ENCODE data around the gene AHCTF1. TPM values are rescaled to one million over a fixed set of nuclear protein-coding genes. Genes with fewer than 3 reads are reported as not detected.
A peak's percentile ranks its signal among the peaks of the same experiment; 100 is the strongest.

The AHCTF1 gene
- 30.5 and 33.8 TPM in 2 replicates for total RNA-seq (2014; rRNA removed; shearing (Covaris generic))
- 16.8 and 26.6 TPM in 2 replicates for polyA plus RNA-seq (2015; cell fraction: cytosol; rRNA removed)
- polyA plus RNA-seq (2015; cell fraction: nucleus; rRNA removed) = 27.7 and 33.2 TPM in 2 replicates

GRCh38 chr1:246931549-246932365 lies at the start of gene AHCTF1:
Gene AHCTF1, minus strand, starts transcription at chr1:246931948. Its CDS starts 13,578 bp downstream, at chr1:246918370.
- DNase-seq (ENCODE audit: low read depth, low spot score) = peak; percentile 98
- in situ Hi-C loops (cut with HindIII; ENCODE audit: low pct_unique_long_range_greater_than_20kb, low sequenced_read_pairs) = no loop called here

DNA sequence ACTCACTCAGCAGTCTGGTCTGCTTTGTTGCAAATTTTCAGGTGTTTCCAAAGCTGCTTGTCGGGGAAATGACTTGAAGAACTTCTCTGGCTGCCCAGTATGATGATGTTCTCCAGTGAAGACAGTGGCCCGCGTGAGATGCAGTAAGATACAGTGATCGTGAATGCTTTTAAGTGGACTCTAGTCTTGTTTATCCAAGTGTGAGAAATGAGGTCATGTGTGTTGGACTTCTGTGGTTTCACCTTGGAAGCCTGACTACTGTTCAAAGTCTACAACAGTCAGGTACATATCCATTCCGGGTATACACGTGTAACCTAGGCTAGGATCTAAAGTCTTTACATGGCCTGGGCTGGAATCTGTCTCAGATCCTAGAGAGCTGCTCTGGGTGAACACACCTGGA lies 47.0 kb upstream of the AHCTF1 start:
- in situ Hi-C loops (cut with HindIII; ENCODE audit: low pct_unique_long_range_greater_than_20kb, low sequenced_read_pairs) = loop anchor here (25.0 kb wide), 1 partner anchor 116 kb away; no protein-coding TSS in a partner anchor
- no peak for DNase-seq (ENCODE audit: low read depth, low spot score)

DNA sequence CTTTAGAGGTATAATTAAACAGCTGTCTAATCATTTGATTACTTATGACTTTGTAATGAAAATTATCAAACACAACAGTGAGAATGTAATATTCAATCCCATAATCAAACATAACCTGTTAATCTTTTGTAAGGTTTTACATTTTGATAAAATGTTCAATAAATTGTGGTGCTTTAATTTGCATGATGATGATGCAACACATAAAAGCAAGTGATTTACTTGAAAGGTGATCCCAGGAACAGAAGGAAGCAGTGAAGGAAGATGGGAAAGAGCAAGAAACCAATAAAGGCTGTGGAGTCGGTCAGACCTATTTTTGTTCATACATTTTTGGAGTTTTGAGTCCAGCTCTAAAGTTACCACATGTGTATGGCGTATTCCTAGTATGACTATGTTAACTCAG lies 46.5 kb upstream of the AHCTF1 start:
- DNase-seq (ENCODE audit: low read depth, low spot score) = no peak
- in situ Hi-C loops (cut with HindIII; ENCODE audit: low pct_unique_long_range_greater_than_20kb, low sequenced_read_pairs) = loop anchor here (25.0 kb wide), 1 partner anchor 116 kb away; no protein-coding TSS in a partner anchor

DNA sequence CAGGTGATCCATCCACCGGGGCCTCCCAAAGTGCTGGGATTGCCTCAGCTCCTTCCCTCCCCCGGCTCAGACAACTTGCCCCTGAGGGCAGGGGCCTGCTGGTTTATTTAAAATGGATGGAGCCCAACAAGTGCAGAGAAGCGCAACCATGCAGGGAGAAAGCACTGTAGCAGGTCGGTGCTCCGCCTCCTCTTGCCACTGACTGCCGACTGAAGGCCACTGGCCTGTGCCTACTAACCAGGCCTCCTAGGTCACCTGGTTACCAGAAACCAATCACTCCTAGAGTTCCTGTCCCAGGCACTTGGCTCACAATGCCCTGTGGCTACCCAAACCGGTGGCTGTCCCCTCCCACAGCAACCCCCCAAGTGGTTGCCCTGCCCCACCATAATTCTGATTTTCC lies 40.2 kb upstream of the AHCTF1 start:
- in situ Hi-C loops (cut with HindIII; ENCODE audit: low pct_unique_long_range_greater_than_20kb, low sequenced_read_pairs) = no loop called here
- DNase-seq (ENCODE audit: low read depth, low spot score) = no peak

DNA sequence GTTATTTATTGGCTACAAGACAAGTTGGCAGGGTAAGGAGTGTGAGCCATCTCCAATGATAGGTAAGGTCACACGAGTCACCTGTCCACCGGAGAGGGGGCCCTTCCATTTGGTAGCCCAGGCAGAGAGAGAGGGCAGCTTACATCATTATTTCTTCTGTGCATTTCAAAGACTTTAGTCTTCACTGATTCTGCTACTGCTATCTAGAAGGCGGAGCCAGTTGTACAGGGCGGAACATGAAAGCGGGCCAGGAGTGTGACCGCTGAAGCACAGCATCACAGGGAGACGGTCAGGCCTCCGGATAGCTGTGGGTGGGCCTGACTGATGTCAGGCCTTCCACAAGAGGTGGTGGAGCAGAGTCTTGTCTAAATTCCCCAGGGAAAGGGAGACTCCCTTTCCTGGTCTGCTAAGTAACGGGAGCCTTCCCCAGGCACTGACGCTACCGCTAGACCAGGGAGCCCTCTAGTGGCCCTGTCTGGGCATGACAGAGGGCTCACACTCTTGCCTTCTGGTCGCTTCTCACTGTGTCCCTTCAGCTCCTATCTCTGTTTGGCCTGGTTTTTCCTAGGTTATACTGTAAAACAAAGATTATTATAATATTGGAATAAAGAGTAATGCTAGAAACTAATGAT lies 39.5 kb upstream of the AHCTF1 start:
- in situ Hi-C loops (cut with HindIII; ENCODE audit: low pct_unique_long_range_greater_than_20kb, low sequenced_read_pairs) = no loop called here
- peak; percentile 81 for DNase-seq (ENCODE audit: low read depth, low spot score)

DNA sequence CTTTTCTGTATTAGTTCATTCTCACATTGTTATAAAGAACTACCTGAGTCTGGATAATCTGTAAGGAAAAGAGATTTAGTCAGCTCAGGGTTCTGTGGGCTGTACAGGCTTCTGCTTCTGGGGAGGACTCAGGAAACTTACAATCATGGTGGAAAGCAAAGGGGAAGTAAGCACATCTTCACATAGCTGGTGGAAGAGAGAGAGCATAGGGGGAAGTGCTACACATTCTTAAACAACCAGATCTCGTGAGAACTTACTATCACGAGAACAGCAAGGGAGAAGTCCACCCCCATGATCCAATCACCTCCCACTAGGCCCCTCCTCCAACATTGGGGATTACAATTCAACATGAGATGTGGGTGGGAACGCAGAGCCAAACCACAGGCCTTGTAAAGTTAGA lies 37.9 kb upstream of the AHCTF1 start:
- in situ Hi-C loops (cut with HindIII; ENCODE audit: low pct_unique_long_range_greater_than_20kb, low sequenced_read_pairs) = no loop called here
- no peak for DNase-seq (ENCODE audit: low read depth, low spot score)

DNA sequence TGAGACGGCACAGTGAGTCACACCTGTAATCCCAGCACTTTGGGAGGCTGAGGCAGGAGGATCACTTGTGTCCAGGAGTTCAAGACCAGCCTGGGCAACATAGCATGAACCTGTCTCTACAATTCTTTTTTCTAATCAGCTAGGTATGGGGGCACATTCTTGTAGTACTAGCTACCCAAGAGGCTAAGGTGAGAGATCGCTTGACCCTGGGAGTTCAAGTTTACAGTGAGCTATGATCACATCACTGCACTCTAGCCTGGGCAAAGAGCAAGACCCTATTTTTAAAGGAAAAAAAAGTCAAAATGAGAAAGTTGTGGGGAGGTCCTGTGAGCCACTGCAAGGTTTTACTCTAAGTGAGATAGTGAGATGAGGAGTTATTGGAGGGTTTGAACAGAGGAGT lies 34.8 kb upstream of the AHCTF1 start:
- in situ Hi-C loops (cut with HindIII; ENCODE audit: low pct_unique_long_range_greater_than_20kb, low sequenced_read_pairs) = no loop called here
- no peak for DNase-seq (ENCODE audit: low read depth, low spot score)

DNA sequence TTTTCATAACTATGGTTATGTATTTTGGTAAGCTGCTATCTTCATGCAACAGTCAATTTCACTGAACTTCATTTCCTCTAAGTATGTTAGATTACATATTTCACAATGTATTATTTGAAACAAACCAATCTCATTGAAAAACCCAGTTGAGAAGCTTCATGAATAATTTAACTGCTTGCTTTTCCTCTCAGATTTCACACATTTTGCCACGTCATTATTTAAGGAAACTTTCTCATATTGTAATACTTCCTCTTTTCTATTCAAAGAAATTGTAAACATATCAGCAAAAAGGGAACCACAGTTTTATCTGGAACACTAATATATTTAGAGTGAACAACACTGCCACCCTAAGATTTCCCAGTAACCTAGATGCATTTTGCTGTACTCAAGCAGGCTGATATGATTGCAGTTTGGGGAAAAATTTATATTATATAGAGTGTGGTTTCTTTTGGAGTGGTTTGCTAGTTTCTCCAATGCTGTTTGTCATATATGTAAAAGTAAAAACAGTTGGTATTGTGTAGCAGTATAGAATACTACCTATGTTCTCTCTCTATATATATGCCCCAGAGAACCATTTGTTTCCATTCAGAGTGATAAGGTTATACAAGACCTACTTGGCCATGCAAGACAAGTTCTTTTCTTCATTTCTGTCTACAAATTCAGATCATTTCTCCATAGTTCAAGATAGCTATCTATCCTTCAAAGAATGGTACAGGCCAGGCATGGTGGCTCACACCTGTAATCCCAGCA lies 28.4 kb upstream of the AHCTF1 start:
- no peak for DNase-seq (ENCODE audit: low read depth, low spot score)
- in situ Hi-C loops (cut with HindIII; ENCODE audit: low pct_unique_long_range_greater_than_20kb, low sequenced_read_pairs) = no loop called here

GRCh38 chr1:246954126-246954525 lies 22.4 kb upstream of the AHCTF1 start:
- in situ Hi-C loops (cut with HindIII; ENCODE audit: low pct_unique_long_range_greater_than_20kb, low sequenced_read_pairs) = no loop called here

DNA sequence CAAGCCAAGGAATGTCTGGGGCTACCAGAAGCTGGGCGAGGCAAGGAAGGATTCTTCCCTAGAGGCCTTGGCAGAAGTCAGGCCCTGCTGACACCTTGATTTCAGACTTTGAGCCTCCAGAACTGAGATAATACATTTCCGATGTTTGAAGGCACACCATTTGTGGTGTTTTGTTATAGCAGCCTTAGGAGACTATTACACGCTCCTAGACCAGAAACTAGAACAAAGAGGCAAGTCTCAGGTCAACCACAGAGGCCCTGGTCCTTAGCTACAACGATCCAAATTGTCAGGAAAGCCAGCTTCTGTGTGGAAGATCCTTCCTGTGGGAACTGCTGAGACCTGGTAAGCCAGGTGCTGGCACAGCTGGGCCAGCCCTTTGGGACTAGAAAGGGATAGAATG lies 19.7 kb upstream of the AHCTF1 start:
- in situ Hi-C loops (cut with HindIII; ENCODE audit: low pct_unique_long_range_greater_than_20kb, low sequenced_read_pairs) = no loop called here

More at GRCh38 chr1:246954126-246954525, 22.4 kb upstream of the AHCTF1 start:
- no peak for DNase-seq (ENCODE audit: low read depth, low spot score)

GRCh38 chr1:246949956-246950355 lies 18.2 kb upstream of the AHCTF1 start:
- DNase-seq (ENCODE audit: low read depth, low spot score) = no peak
- in situ Hi-C loops (cut with HindIII; ENCODE audit: low pct_unique_long_range_greater_than_20kb, low sequenced_read_pairs) = no loop called here

More for the DNA sequence above, 19.7 kb upstream of the AHCTF1 start:
- no peak for DNase-seq (ENCODE audit: low read depth, low spot score)

DNA sequence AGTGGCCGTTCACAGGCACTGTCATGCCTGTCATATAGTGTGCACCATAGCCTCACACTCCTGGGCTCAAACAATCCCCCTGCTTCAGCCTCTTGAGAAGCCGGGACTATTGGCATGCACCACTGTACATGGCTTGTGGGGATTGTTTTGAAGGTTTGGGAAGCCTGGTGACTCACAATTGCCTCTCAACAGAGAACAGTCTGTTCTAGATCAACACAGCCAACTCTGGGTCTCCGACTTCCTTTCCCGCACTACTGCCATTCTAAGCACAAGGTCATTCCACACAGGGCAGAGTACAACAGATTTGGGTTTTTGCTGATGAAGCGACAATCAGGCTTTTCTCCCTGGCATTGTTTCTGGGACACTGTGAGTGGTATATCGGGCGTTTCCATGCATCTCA lies 15.5 kb upstream of the AHCTF1 start:
- in situ Hi-C loops (cut with HindIII; ENCODE audit: low pct_unique_long_range_greater_than_20kb, low sequenced_read_pairs) = no loop called here
- DNase-seq (ENCODE audit: low read depth, low spot score) = peak; percentile 94

- in situ Hi-C loops (cut with HindIII; ENCODE audit: low pct_unique_long_range_greater_than_20kb, low sequenced_read_pairs) = no loop called here
- no peak for DNase-seq (ENCODE audit: low read depth, low spot score)
Observed at GRCh38 chr1:246946366-246946765, 14.6 kb upstream of the AHCTF1 start.

GRCh38 chr1:246934765-246935164 lies 3.0 kb upstream of the AHCTF1 start:
- no peak for DNase-seq (ENCODE audit: low read depth, low spot score)
- in situ Hi-C loops (cut with HindIII; ENCODE audit: low pct_unique_long_range_greater_than_20kb, low sequenced_read_pairs) = no loop called here

DNA sequence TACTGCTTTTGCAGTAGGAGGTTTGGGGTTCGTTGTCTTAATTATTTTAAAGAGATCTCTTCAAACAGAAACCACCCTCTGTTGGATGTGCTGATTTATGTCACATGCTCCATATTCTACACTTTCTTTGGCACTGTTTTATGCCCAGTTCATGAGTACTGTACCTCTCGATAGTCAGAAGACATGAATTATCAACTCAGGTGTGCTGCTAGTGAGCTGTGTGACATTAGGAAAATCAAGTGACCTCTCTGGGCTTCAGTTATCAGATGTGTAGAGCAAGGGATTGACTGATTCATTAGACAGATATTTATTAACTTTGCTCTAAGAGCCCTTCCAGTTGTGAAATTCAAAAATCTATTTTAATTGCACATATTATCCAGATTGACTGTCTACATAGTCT lies 2.1 kb upstream of the AHCTF1 start:
- no peak for DNase-seq (ENCODE audit: low read depth, low spot score)
- in situ Hi-C loops (cut with HindIII; ENCODE audit: low pct_unique_long_range_greater_than_20kb, low sequenced_read_pairs) = no loop called here

DNA sequence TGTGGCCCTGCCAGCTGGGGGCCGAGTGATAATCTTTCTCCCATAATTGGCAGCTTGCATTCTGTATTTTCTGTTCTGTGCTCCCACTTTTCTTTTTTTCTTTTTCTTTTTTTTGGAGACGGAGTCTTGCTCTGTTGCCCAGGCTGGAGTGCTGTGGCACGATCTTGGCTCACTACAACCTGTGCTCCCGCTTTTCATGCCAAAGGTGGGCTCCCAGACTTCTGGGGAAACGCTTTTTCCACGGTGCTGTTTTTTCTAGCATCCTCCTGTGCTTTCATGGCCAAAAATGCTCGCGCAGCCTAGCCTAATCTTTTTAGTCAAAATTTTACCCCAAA lies 585 bp upstream of the AHCTF1 start:
- in situ Hi-C loops (cut with HindIII; ENCODE audit: low pct_unique_long_range_greater_than_20kb, low sequenced_read_pairs) = no loop called here

GRCh38 chr1:246930830-246931548 lies 759 bp downstream of the AHCTF1 start:
- in situ Hi-C loops (cut with HindIII; ENCODE audit: low pct_unique_long_range_greater_than_20kb, low sequenced_read_pairs) = no loop called here

More for the DNA sequence above, 585 bp upstream of the AHCTF1 start:
- no peak for DNase-seq (ENCODE audit: low read depth, low spot score)

More at GRCh38 chr1:246930830-246931548, 759 bp downstream of the AHCTF1 start:
- DNase-seq (ENCODE audit: low read depth, low spot score) = peak; percentile 43
